ENCODE data around the gene LRRC4B. TPM values are rescaled to one million over a fixed set of nuclear protein-coding genes. Genes with fewer than 3 reads are reported as not detected.
"Not testable (repeated sequence)": the region's sequence is repeated elsewhere in the genome, so short reads cannot be mapped to it uniquely, and the experiment has no call there.

LRRC4B gene
- under 1 TPM in 1 of 2 donors, not detected in 1; 0.58 TPM for total RNA-seq

DNA sequence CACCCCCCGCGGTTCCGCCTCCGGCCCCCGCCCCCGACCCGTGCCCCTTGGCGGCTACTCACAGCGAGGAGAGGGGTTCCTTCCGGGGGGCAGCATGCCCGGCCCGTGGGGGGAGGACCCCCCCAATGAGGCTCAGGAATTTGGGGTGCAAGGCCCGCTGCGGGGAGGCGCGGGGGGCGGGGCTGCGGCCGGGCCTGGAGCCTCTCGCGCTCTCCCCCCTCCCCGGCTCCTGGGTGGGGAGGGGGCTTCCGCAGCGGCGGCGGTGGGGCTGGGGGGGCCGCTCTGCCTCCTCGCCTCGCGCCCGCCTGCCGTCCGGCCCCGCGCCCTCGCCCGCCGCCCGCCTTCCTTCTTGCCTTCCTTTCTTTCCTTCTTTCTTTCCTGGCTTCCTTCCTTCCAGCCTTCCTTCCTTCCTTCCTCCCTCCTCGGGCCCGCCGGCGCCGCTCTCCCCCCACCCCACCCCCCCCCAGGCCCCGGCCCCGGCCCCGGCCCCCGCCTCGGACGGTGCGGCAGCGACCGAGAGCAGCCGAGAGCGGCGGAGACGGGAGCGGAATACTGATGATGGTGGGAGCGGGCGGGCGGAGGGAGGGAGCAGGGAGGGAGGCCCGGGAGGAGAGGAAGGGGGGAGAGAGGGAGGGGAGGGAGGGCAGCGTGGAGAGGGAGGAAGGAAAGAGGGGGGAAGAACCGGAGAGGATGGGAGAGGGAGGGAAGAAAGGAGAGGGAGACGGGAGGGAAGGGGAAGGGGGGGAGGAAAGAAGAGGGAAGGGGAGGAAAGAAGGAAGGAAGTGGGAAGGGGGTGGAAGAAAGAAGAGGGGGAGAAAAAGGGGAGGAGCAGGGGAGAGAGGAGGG lies at the start of gene LRRC4B:
LRRC4B (minus strand) TSS at position 554 of the 846 bp plus-strand sequence. CDS start 19,597 bp downstream, outside the sequence.
- no peak for DNase-seq
- no peak for ATAC-seq (replicated peaks in 1 of 2)
- H3K4me1 Mint-ChIP-seq (ENCODE audit: low read depth), result peaks cover 22% of the 10 kb centered on the region
- H3K27ac Mint-ChIP-seq, result no peak within 1 kb of the TSS
- H3K36me3 Mint-ChIP-seq (ENCODE audit: insufficient read depth in 2 of 2), result peaks cover 0 to 4% of the 10 kb centered on the region in 2 donors
- H3K27me3 Mint-ChIP-seq (ENCODE audit: low read depth), result peaks cover 61% of the 10 kb centered on the region
- no peak within 1 kb of the TSS for H3K4me3 Mint-ChIP-seq
- no peaks in the 10 kb centered on the region for H3K9me3 Mint-ChIP-seq

- H3K9me3 Mint-ChIP-seq; H3K36me3 Mint-ChIP-seq (ENCODE audit: insufficient read depth in 2 of 2); H3K4me3 Mint-ChIP-seq; DNase-seq; ATAC-seq (replicated peaks in 1 of 2); H3K4me1 Mint-ChIP-seq (ENCODE audit: low read depth); H3K27ac Mint-ChIP-seq: not testable (repeated sequence)
- peaks cover 16% of the 10 kb centered on the region for H3K27me3 Mint-ChIP-seq (ENCODE audit: low read depth)
These were observed 44.5 kb upstream of the LRRC4B start for GRCh38 chr19:50612504-50613404.

GRCh38 chr19:50607874-50608785 lies 39.9 kb upstream of the LRRC4B start:
- DNase-seq (peak; percentile 92 to 95), ATAC-seq (replicated peaks in 1 of 2) (peak; percentile 95 to 96)
- Mint-ChIP-seq H3K9me3 (peaks cover 0 to 4% of the 10 kb centered on the region in 2 donors), H3K36me3 (ENCODE audit: insufficient read depth in 2 of 2) (peaks cover 1 to 7% of the 10 kb centered on the region in 2 donors), H3K27me3 (ENCODE audit: low read depth) (peaks cover 44% of the 10 kb centered on the region), H3K27ac (no peak overlapping the region), H3K4me1 (ENCODE audit: low read depth) (peaks cover 16% of the 10 kb centered on the region), H3K4me3 (peak overlapping the region; percentile 68 to 69)

GRCh38 chr19:50607388-50607787 lies 39.2 kb upstream of the LRRC4B start:
- ATAC-seq (replicated peaks in 1 of 2), result no peak
- peaks cover 51% of the 10 kb centered on the region for H3K27me3 Mint-ChIP-seq (ENCODE audit: low read depth)

DNA sequence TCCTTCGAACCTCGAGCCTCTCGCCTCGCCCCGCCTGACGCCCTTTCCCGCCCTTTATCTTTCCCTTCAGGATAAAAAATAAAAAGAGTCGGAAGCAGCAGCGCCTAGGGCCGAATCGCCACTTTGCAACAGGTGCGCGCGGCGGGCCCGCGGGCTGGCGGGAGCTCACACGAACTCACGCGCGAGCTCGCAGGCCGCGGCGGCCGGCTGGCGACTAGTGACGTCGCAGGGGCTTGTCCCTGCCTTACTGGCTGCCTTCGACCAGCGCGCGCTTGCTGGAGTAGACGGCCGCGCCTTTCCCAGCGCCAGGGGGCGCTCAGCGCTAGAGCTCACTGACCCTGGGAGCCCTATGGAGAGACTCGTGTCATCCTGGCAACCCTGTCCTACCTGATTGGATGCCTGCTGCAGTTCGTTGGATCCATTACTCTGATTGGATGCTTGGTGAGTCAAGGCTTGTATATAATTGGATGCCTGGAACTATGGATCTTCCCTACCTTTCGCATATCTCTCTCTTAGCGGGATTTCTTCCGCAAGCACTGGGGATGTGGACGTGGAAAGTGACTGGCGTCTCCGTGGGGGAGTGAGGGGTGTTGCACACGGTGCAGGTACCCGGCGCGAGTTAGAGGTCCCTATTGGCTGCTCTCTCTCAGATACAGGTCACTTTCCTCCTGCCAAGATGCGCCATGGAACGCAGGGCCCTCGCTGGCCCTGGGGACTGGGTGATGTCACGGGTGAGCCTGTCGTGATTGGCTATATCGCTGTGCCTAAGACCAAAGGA lies 38.0 kb upstream of the LRRC4B start:
- H3K36me3 Mint-ChIP-seq (ENCODE audit: insufficient read depth in 2 of 2); DNase-seq; H3K9me3 Mint-ChIP-seq; H3K27ac Mint-ChIP-seq: not testable (repeated sequence)
- Mint-ChIP-seq H3K4me3 (peak overlapping the region in 1 of 2 donors; percentile 72), H3K27me3 (ENCODE audit: low read depth) (peaks cover 56% of the 10 kb centered on the region), H3K4me1 (ENCODE audit: low read depth) (peaks cover 16% of the 10 kb centered on the region)
- ATAC-seq (replicated peaks in 1 of 2), result peak; percentile 48 to 50

More at GRCh38 chr19:50607388-50607787, 39.2 kb upstream of the LRRC4B start:
- Mint-ChIP-seq H3K4me3 (peak overlapping the region; percentile 15 to 68), H3K27ac (no peak overlapping the region), H3K9me3 (peaks cover 0 to 4% of the 10 kb centered on the region in 2 donors), H3K4me1 (ENCODE audit: low read depth) (peaks cover 16% of the 10 kb centered on the region), H3K36me3 (ENCODE audit: insufficient read depth in 2 of 2) (peaks cover 1 to 7% of the 10 kb centered on the region in 2 donors)
- DNase-seq, result no peak

DNA sequence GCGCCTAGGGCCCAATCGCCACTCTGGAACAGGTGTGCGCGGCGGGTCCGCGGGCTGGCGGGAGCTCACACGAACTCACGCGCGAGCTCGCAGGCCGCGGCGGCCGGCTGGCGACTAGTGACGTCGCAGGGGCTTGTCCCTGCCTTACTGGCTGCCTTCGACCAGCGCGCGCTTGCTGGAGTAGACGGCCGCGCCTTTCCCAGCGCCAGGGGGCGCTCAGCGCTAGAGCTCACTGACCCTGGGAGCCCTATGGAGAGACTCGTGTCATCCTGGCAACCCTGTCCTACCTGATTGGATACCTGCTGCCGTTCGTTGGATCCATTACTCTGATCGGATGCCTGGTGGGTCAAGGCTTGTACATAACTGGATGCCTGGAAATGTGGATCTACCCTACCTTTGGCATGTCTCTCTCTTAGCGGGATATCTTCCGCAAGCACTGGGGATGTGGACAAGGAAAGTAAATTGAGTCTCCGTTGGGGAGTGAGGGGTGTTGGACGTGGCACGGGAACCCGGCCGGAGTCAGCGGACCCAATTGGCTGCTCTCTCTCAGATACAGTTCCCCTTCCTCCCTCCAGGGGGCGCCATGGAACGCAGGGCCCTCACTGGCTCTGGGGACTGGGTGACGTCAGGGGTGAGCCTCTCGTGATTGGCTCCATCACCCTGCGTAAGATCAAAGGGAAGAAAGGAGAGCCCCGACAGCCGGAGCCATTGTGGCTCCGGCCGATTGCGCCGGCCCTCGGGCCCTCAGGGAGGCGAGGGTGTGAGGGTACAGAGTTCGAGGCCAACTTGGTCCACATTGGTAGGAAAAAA lies 36.2 kb upstream of the LRRC4B start:
- ATAC-seq (replicated peaks in 1 of 2) (peak; percentile 22 to 39), DNase-seq (peak in 1 of 2 donors; percentile 19)
- not testable (repeated sequence) for H3K27ac Mint-ChIP-seq; H3K9me3 Mint-ChIP-seq; H3K4me3 Mint-ChIP-seq; H3K36me3 Mint-ChIP-seq (ENCODE audit: insufficient read depth in 2 of 2)
- H3K4me1 Mint-ChIP-seq (ENCODE audit: low read depth), result peaks cover 16% of the 10 kb centered on the region
- H3K27me3 Mint-ChIP-seq (ENCODE audit: low read depth), result peaks cover 61% of the 10 kb centered on the region

DNA sequence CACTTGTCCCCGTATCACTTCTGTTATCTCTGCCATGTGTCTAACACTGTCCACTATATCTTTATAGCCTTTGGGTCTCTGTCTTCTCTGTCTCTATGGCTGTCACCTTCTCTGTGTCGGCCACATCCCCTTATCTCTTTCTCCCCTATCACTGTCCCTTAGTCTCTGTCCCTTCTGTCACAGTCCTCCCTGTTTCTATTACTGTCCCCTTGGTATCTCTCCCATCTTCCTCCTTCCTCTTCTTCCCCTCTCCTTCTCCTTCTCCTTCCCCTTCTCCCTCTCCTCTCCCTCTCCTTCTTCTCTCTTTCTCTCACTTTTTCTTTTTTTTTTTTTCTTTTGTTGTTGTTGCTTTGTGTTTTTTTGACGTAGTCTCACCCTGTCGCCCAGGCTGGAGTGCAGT lies 34.7 kb upstream of the LRRC4B start:
- peaks cover 0 to 4% of the 10 kb centered on the region in 2 donors for H3K9me3 Mint-ChIP-seq
- no peak for DNase-seq
- no peak for ATAC-seq (replicated peaks in 1 of 2)
- peaks cover 9% of the 10 kb centered on the region for H3K4me1 Mint-ChIP-seq (ENCODE audit: low read depth)
- peaks cover 1 to 7% of the 10 kb centered on the region in 2 donors for H3K36me3 Mint-ChIP-seq (ENCODE audit: insufficient read depth in 2 of 2)
- no peak overlapping the region for H3K4me3 Mint-ChIP-seq
- H3K27me3 Mint-ChIP-seq (ENCODE audit: low read depth), result peaks cover 56% of the 10 kb centered on the region
- H3K27ac Mint-ChIP-seq, result no peak overlapping the region

- no peak for DNase-seq
- peaks cover 0 to 2% of the 10 kb centered on the region in 2 donors for H3K9me3 Mint-ChIP-seq
- peaks cover 5% of the 10 kb centered on the region for H3K4me1 Mint-ChIP-seq (ENCODE audit: low read depth)
- no peak for ATAC-seq (replicated peaks in 1 of 2)
- no peak overlapping the region for H3K4me3 Mint-ChIP-seq
- H3K27me3 Mint-ChIP-seq (ENCODE audit: low read depth), result peaks cover 52% of the 10 kb centered on the region
- H3K27ac Mint-ChIP-seq, result no peak overlapping the region
- H3K36me3 Mint-ChIP-seq (ENCODE audit: insufficient read depth in 2 of 2), result peaks cover 1 to 5% of the 10 kb centered on the region in 2 donors
These were observed 34.3 kb upstream of the LRRC4B start for GRCh38 chr19:50602496-50602895.

GRCh38 chr19:50602089-50602422 lies 33.8 kb upstream of the LRRC4B start:
- Mint-ChIP-seq H3K9me3 (no peaks in the 10 kb centered on the region), H3K27me3 (ENCODE audit: low read depth) (peaks cover 48% of the 10 kb centered on the region), H3K4me3 (no peak overlapping the region), H3K27ac (no peak overlapping the region), H3K4me1 (ENCODE audit: low read depth) (peaks cover under 1% of the 10 kb centered on the region), H3K36me3 (ENCODE audit: insufficient read depth in 2 of 2) (peaks cover 1 to 2% of the 10 kb centered on the region in 2 donors)
- DNase-seq (no peak), ATAC-seq (replicated peaks in 1 of 2) (no peak)

DNA sequence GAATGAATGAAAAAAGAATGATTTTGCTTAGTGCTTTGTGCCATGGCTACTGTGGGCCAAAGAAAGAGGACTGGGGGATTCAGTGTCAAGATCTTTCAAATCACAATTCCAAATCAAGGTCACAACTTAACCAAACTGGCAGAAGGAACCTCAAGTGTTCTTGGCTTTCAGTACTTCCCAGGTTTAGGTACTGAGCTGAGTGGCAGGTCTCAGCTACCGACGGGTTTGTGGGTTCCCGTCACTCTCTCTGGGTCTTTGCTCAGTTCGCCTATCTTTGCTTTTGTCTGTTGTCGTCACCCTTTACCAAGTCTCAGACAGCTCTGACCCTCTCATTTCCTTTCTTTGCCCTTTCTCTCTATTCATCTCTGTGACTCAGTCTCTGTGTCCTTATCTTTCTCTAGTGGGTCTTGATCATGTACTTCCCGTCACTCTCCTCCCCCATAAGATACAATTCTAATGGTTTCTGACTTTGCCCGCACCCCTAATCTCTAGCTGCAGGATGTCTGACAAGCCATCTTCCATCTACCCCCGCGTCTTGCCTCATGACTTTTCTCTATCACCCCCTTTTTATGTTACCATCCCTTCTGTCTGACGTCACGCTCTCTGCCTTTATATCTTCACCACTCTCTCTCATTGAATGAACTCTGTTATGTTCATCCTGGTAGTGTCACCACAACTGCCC lies 33.3 kb upstream of the LRRC4B start:
- no peaks in the 10 kb centered on the region for H3K9me3 Mint-ChIP-seq
- H3K27me3 Mint-ChIP-seq (ENCODE audit: low read depth), result peaks cover 42% of the 10 kb centered on the region
- no peaks in the 10 kb centered on the region for H3K4me1 Mint-ChIP-seq (ENCODE audit: low read depth)
- H3K36me3 Mint-ChIP-seq (ENCODE audit: insufficient read depth in 2 of 2), result peaks cover 1 to 2% of the 10 kb centered on the region in 2 donors
- no peak overlapping the region for H3K27ac Mint-ChIP-seq
- H3K4me3 Mint-ChIP-seq, result no peak overlapping the region
- ATAC-seq (replicated peaks in 1 of 2) (peak in 1 of 2 donors; percentile 56), DNase-seq (no peak)

- DNase-seq (no peak), ATAC-seq (replicated peaks in 1 of 2) (no peak)
- no peaks in the 10 kb centered on the region for H3K4me1 Mint-ChIP-seq (ENCODE audit: low read depth)
- no peaks in the 10 kb centered on the region for H3K9me3 Mint-ChIP-seq
- H3K4me3 Mint-ChIP-seq, result no peak overlapping the region
- H3K36me3 Mint-ChIP-seq (ENCODE audit: insufficient read depth in 2 of 2), result peaks cover 0 to under 1% of the 10 kb centered on the region in 2 donors
- H3K27ac Mint-ChIP-seq, result no peak overlapping the region
- H3K27me3 Mint-ChIP-seq (ENCODE audit: low read depth), result peaks cover 40% of the 10 kb centered on the region
These were observed 31.2 kb upstream of the LRRC4B start for GRCh38 chr19:50599427-50599826.

Data from activated T-cell treated with anti-CD3 and anti-CD28 coated beads, Interleukin-2, amount 50 U/mL, for 72 hours (primary cell).